ENCODE measurements around the gene METTL25. TPM values are rescaled to one million over a fixed set of nuclear protein-coding genes. Genes with fewer than 3 reads are reported as not detected.
"Not testable (repeated sequence)": the region's sequence is repeated elsewhere in the genome, so short reads cannot be mapped to it uniquely, and the experiment has no call there.

The METTL25 gene
- total RNA-seq, 2 experiments from 2014 or later: 5.0 to 7.1 TPM

GRCh38 chr12:82360834-82361233, 2.5 kb downstream of the METTL25 start:
- H3K27me3 Mint-ChIP-seq; CTCF ChIA-PET; H3K27ac Mint-ChIP-seq; DNase-seq; H3K9me3 Mint-ChIP-seq (ENCODE audit: low read depth); H3K4me3 Mint-ChIP-seq; ATAC-seq: not testable (repeated sequence)
- peaks cover 36% of the 10 kb centered on the region for H3K4me1 Mint-ChIP-seq
- peaks cover 21% of the 10 kb centered on the region for H3K36me3 Mint-ChIP-seq

GRCh38 chr12:82361461-82361915, 3.2 kb downstream of the METTL25 start:
- ATAC-seq (no peak), DNase-seq (no peak)
- H3K4me3 Mint-ChIP-seq: no peak overlapping the region
- H3K4me1 Mint-ChIP-seq: peaks cover 29% of the 10 kb centered on the region
- H3K9me3 Mint-ChIP-seq (ENCODE audit: low read depth): no peaks in the 10 kb centered on the region
- no peaks in the 10 kb centered on the region for H3K27me3 Mint-ChIP-seq
- H3K27ac Mint-ChIP-seq: no peak overlapping the region
- H3K36me3 Mint-ChIP-seq: peaks cover 16% of the 10 kb centered on the region
- CTCF ChIA-PET: no interaction called here

GRCh38 chr12:82363990-82364389, 5.7 kb downstream of the METTL25 start:
- Mint-ChIP-seq H3K4me1 (peaks cover 17% of the 10 kb centered on the region), H3K4me3 (no peak overlapping the region), H3K27ac (no peak overlapping the region), H3K36me3 (peaks cover 8% of the 10 kb centered on the region), H3K9me3 (ENCODE audit: low read depth) (no peaks in the 10 kb centered on the region), H3K27me3 (no peaks in the 10 kb centered on the region)
- no peak for DNase-seq
- ATAC-seq: no peak
- CTCF ChIA-PET: no interaction called here

GRCh38 chr12:82366197-82366596, 7.9 kb downstream of the METTL25 start:
- Mint-ChIP-seq H3K4me1 (no peaks in the 10 kb centered on the region), H3K36me3 (peaks cover 8% of the 10 kb centered on the region), H3K4me3 (no peak overlapping the region), H3K9me3 (ENCODE audit: low read depth) (no peaks in the 10 kb centered on the region), H3K27ac (no peak overlapping the region), H3K27me3 (no peaks in the 10 kb centered on the region)
- ATAC-seq (no peak), DNase-seq (no peak)
- CTCF ChIA-PET: interaction anchor here (1.3 kb wide), 1 partner anchor 15 kb away, joined by 4 read pairs; no protein-coding TSS in a partner anchor

GRCh38 chr12:82375201-82375600, 16.9 kb downstream of the METTL25 start:
- Mint-ChIP-seq H3K36me3 (peaks cover 21% of the 10 kb centered on the region), H3K27me3 (no peaks in the 10 kb centered on the region), H3K4me3 (no peak overlapping the region), H3K9me3 (ENCODE audit: low read depth) (peaks cover 9% of the 10 kb centered on the region), H3K27ac (no peak overlapping the region), H3K4me1 (no peaks in the 10 kb centered on the region)
- DNase-seq (no peak), ATAC-seq (no peak)
- CTCF ChIA-PET: interaction anchor here (0.9 kb wide), 1 partner anchor 17 kb away, joined by 3 read pairs; the partner anchor contains the start of genes CCDC59 and METTL25

- H3K27me3 Mint-ChIP-seq: no peaks in the 10 kb centered on the region
- ATAC-seq (no peak), DNase-seq (no peak)
- peaks cover 9% of the 10 kb centered on the region for H3K36me3 Mint-ChIP-seq
- H3K9me3 Mint-ChIP-seq (ENCODE audit: low read depth): peaks cover 4% of the 10 kb centered on the region
- H3K27ac Mint-ChIP-seq: no peak overlapping the region
- CTCF ChIA-PET: no interaction called here
- H3K4me3 Mint-ChIP-seq: no peak overlapping the region
- no peaks in the 10 kb centered on the region for H3K4me1 Mint-ChIP-seq
Measured at GRCh38 chr12:82378997-82379396, 20.7 kb downstream of the METTL25 start.

- Mint-ChIP-seq H3K36me3 (peaks cover 2% of the 10 kb centered on the region), H3K27ac (no peak overlapping the region), H3K9me3 (ENCODE audit: low read depth) (no peaks in the 10 kb centered on the region), H3K4me3 (no peak overlapping the region), H3K4me1 (no peaks in the 10 kb centered on the region), H3K27me3 (no peaks in the 10 kb centered on the region)
- ATAC-seq (no peak), DNase-seq (no peak)
- CTCF ChIA-PET: interaction anchor here (2.1 kb wide), 1 partner anchor 26 kb away, joined by 5 read pairs; the partner anchor contains the start of genes CCDC59 and METTL25
Measured at GRCh38 chr12:82383930-82384552, 25.7 kb downstream of the METTL25 start.

GRCh38 chr12:82398879-82399278, 40.5 kb downstream of the METTL25 start:
- Mint-ChIP-seq H3K9me3 (ENCODE audit: low read depth) (no peaks in the 10 kb centered on the region), H3K4me1 (no peaks in the 10 kb centered on the region), H3K27ac (no peak overlapping the region), H3K36me3 (peaks cover 2% of the 10 kb centered on the region), H3K27me3 (no peaks in the 10 kb centered on the region), H3K4me3 (no peak overlapping the region)
- CTCF ChIA-PET: interaction anchor here (0.9 kb wide), 1 partner anchor 30 kb away, joined by 3 read pairs; no protein-coding TSS in a partner anchor
- ATAC-seq (no peak), DNase-seq (no peak)

GRCh38 chr12:82400819-82401218, 42.5 kb downstream of the METTL25 start:
- peaks cover 4% of the 10 kb centered on the region for H3K36me3 Mint-ChIP-seq
- CTCF ChIA-PET: no interaction called here
- H3K27me3 Mint-ChIP-seq: no peaks in the 10 kb centered on the region
- H3K4me3 Mint-ChIP-seq: no peak overlapping the region
- ATAC-seq (no peak), DNase-seq (no peak)
- no peaks in the 10 kb centered on the region for H3K9me3 Mint-ChIP-seq (ENCODE audit: low read depth)
- H3K4me1 Mint-ChIP-seq: no peaks in the 10 kb centered on the region
- H3K27ac Mint-ChIP-seq: no peak overlapping the region

- no peak for ATAC-seq
- CTCF ChIA-PET: no interaction called here
Measured at GRCh38 chr12:82406651-82407050, 48.3 kb downstream of the METTL25 start.

GRCh38 chr12:82407481-82407880, 49.2 kb downstream of the METTL25 start:
- Mint-ChIP-seq H3K27ac (no peak overlapping the region), H3K36me3 (peaks cover 3% of the 10 kb centered on the region), H3K4me3 (no peak overlapping the region), H3K9me3 (ENCODE audit: low read depth) (no peaks in the 10 kb centered on the region), H3K4me1 (no peaks in the 10 kb centered on the region), H3K27me3 (no peaks in the 10 kb centered on the region)
- ATAC-seq (no peak), DNase-seq (no peak)
- CTCF ChIA-PET: no interaction called here

More at GRCh38 chr12:82406651-82407050, 48.3 kb downstream of the METTL25 start:
- H3K36me3 Mint-ChIP-seq: peaks cover 3% of the 10 kb centered on the region
- H3K27ac Mint-ChIP-seq: no peak overlapping the region
- no peaks in the 10 kb centered on the region for H3K9me3 Mint-ChIP-seq (ENCODE audit: low read depth)
- H3K4me1 Mint-ChIP-seq: no peaks in the 10 kb centered on the region
- DNase-seq: no peak
- H3K4me3 Mint-ChIP-seq: no peak overlapping the region
- H3K27me3 Mint-ChIP-seq: no peaks in the 10 kb centered on the region

- Mint-ChIP-seq H3K36me3 (peaks cover 3% of the 10 kb centered on the region), H3K27ac (no peak overlapping the region), H3K4me3 (no peak overlapping the region), H3K4me1 (no peaks in the 10 kb centered on the region), H3K9me3 (ENCODE audit: low read depth) (no peaks in the 10 kb centered on the region), H3K27me3 (no peaks in the 10 kb centered on the region)
- CTCF ChIA-PET: no interaction called here
- DNase-seq (no peak), ATAC-seq (no peak)
Measured at GRCh38 chr12:82408844-82409243, 50.5 kb downstream of the METTL25 start.

- Mint-ChIP-seq H3K27ac (no peak overlapping the region), H3K27me3 (no peaks in the 10 kb centered on the region), H3K36me3 (no peaks in the 10 kb centered on the region), H3K9me3 (ENCODE audit: low read depth) (no peaks in the 10 kb centered on the region), H3K4me3 (no peak overlapping the region), H3K4me1 (no peaks in the 10 kb centered on the region)
- no peak for ATAC-seq
- CTCF ChIA-PET: no interaction called here
- DNase-seq: no peak
Measured at GRCh38 chr12:82411546-82412230, 53.4 kb downstream of the METTL25 start.

GRCh38 chr12:82412246-82412645, 53.9 kb downstream of the METTL25 start:
- CTCF ChIA-PET: no interaction called here
- ATAC-seq (no peak), DNase-seq (no peak)
- no peaks in the 10 kb centered on the region for H3K9me3 Mint-ChIP-seq (ENCODE audit: low read depth)
- no peaks in the 10 kb centered on the region for H3K36me3 Mint-ChIP-seq
- no peak overlapping the region for H3K27ac Mint-ChIP-seq
- no peaks in the 10 kb centered on the region for H3K4me1 Mint-ChIP-seq
- no peaks in the 10 kb centered on the region for H3K27me3 Mint-ChIP-seq
- no peak overlapping the region for H3K4me3 Mint-ChIP-seq

Measured in activated CD8-positive, alpha-beta memory T cell treated with anti-CD3 and anti-CD28 coated beads, Interleukin-2, amount 10 ng/mL, durations not matched to agents 7 days and 5 days (primary cell).